Mammary epithelial cell (primary cell): Measurements from ENCODE around the gene PERCC1.

Experiments used
- CTCF ChIP-seq, 2 donors: IDR thresholded peaks in 1 of 2; conservative IDR thresholded peaks in 1 of 2; 2 replicates each; pipeline ENCODE4 v1.5.1; 2011 to 2012; ENCODE audit warnings: inconsistent platforms in 2 of 2, low read length in 2 of 2, mild to moderate bottlenecking in 2 of 2, control low read depth in 1 of 2, low read depth in 1 of 2; ENCODE audit not compliant: insufficient read depth in 1 of 2; ENCODE audit errors: extremely low read depth in 1 of 2
- EZH2 ChIP-seq: IDR thresholded peaks from 2 replicates; pipeline ENCODE4 v1.6.1; 2012; ENCODE audit warnings: low read length, inconsistent platforms, borderline replicate concordance

DNA sequence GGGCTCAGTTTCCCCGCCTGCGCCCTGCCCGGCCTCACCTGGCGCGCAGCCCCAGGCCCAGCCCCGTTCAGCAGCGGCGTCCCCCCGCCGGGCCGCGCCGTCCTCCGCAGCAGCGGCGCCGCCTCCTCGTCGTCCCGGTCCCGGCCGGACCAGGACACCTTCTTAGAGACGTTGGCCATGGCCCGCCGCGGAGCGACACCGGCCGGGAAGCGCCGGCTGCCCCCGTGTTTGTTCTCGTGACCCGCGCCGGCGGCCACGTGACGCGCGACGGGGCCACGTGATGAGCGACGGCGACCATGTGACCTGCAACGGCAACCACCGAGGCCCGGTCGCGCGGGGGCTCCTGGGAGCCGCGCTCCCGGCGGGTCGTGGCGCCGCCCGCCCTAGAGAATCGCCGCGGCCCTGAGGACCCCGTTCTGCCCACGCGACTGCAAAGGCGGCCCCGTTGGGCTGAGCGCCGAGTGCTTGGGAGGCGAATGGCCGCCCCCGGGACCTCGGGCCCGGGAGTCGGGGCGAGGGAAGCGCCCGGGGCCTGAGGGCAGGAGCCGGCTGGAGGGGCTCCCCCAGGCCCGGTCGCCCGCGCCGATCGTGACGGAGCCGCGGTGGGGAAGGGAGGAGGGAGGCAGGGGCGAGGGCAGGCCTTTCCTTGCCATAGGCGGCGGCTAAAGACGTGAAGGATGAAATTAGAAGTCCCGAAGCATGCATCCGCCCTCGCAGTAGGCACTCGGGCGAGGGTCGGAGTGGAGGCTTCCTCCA, 44.1 kb downstream of the PERCC1 start, which contains the start of gene CLCN7:
- no peak for TF ChIP-seq CTCF (conservative IDR thresholded peaks at IDR 0.05 in 1 of 2, IDR thresholded peaks at IDR 0.05 in 1 of 2; ENCODE audit: extremely low read depth in 1 of 2, insufficient read depth in 1 of 2, low read depth in 1 of 2, low read length in 2 of 2)
- no peak for TF ChIP-seq EZH2
